HG03460 (cell line): ENCODE results near the gene AKR1C8.
"Not testable (repeated sequence)": the region's sequence is repeated elsewhere in the genome, so short reads cannot be mapped to it uniquely, and the experiment has no call there.

ENCODE experiments used
- ATAC-seq: cut with Tn5 transposase; IDR thresholded peaks from one replicate; pipeline ENCODE4 v1.9.1; 2021; ENCODE audit not compliant: unreplicated experiment

The AKR1C8 gene

GRCh38 chr10:5168897-5169420 is 16.0 kb downstream of the AKR1C8 start:
- no peak for ATAC-seq

- no peak for ATAC-seq
Observed at GRCh38 chr10:5165738-5166137, 19.2 kb downstream of the AKR1C8 start.

- no peak for ATAC-seq
Observed at GRCh38 chr10:5163487-5163886, 21.5 kb downstream of the AKR1C8 start.

GRCh38 chr10:5159126-5159525 is 25.8 kb downstream of the AKR1C8 start:
- no peak for ATAC-seq

- no peak for ATAC-seq
Observed at GRCh38 chr10:5157501-5157900, 27.4 kb downstream of the AKR1C8 start.

GRCh38 chr10:5155951-5156350 is 29.0 kb downstream of the AKR1C8 start:
- ATAC-seq: no peak

- no peak for ATAC-seq
Observed at GRCh38 chr10:5151076-5151475, 33.9 kb downstream of the AKR1C8 start.

- no peak for ATAC-seq
Observed at GRCh38 chr10:5148678-5149032, 36.3 kb downstream of the AKR1C8 start.

GRCh38 chr10:5147981-5148677 is 36.8 kb downstream of the AKR1C8 start:
- ATAC-seq: no peak

- no peak for ATAC-seq
Observed at GRCh38 chr10:5147255-5147980, 37.5 kb downstream of the AKR1C8 start.

GRCh38 chr10:5146920-5147254 is 38.1 kb downstream of the AKR1C8 start:
- ATAC-seq: no peak

- no peak for ATAC-seq
Observed at GRCh38 chr10:5143137-5143536, 41.8 kb downstream of the AKR1C8 start.

- ATAC-seq: no peak
Observed at GRCh38 chr10:5142199-5142598, 42.8 kb downstream of the AKR1C8 start.

GRCh38 chr10:5137699-5138098 is 47.3 kb downstream of the AKR1C8 start:
- ATAC-seq: not testable (repeated sequence)

GRCh38 chr10:5136468-5137087 is 48.4 kb downstream of the AKR1C8 start:
- no peak for ATAC-seq

- no peak for ATAC-seq
Observed at GRCh38 chr10:5135581-5135980, 49.4 kb downstream of the AKR1C8 start.

- no peak for ATAC-seq
Observed at GRCh38 chr10:5125315-5126044, 59.5 kb downstream of the AKR1C8 start.

GRCh38 chr10:5123886-5124285 is 61.1 kb downstream of the AKR1C8 start:
- no peak for ATAC-seq

GRCh38 chr10:5119997-5120396 is 65.0 kb downstream of the AKR1C8 start:
- not testable (repeated sequence) for ATAC-seq

- ATAC-seq: no peak
Observed at GRCh38 chr10:5117026-5117425, 67.9 kb downstream of the AKR1C8 start.

GRCh38 chr10:5116621-5117020 is 68.3 kb downstream of the AKR1C8 start:
- ATAC-seq: no peak
